Parathyroid adenoma (tissue), 2 donors: ENCODE data around the gene ANKS4B.
A peak's percentile ranks its signal among the peaks of the same experiment; 100 is the strongest.
"Not testable (repeated sequence)": the region's sequence is repeated elsewhere in the genome, so short reads cannot be mapped to it uniquely, and the experiment has no call there.

ENCODE experiments used
- H2AFZ ChIP-seq: fragments of 300-600 bp; sonication (generic); one replicate; pipeline ENCODE4 v1.7.0; 2017; ENCODE audit warnings: antibody characterized with exemption, mild to moderate bottlenecking
- H3K27ac ChIP-seq: fragments of 300-600 bp; sonication (generic); one replicate; pipeline ENCODE4 v1.7.0; 2017
- H3K27me3 ChIP-seq: fragments of 300-600 bp; sonication (generic); one replicate; pipeline ENCODE4 v1.7.0; 2017; ENCODE audit warnings: low read length; ENCODE audit not compliant: control insufficient read depth, insufficient read depth
- H3K36me3 ChIP-seq: fragments of 300-600 bp; sonication (generic); one replicate; pipeline ENCODE4 v1.7.0; 2017; ENCODE audit warnings: low read length; ENCODE audit not compliant: control insufficient read depth, insufficient read depth
- H3K4me1 ChIP-seq: fragments of 300-600 bp; sonication (generic); one replicate; pipeline ENCODE4 v1.7.0; 2017; ENCODE audit warnings: control low read depth
- H3K4me2 ChIP-seq: fragments of 300-600 bp; sonication (generic); one replicate; pipeline ENCODE4 v1.7.0; 2017; ENCODE audit warnings: low read length
- H3K4me3 ChIP-seq: fragments of 300-600 bp; sonication (generic); one replicate; pipeline ENCODE4 v1.7.0; 2017; ENCODE audit warnings: low read depth, low read length
- H3K79me2 ChIP-seq: fragments of 300-600 bp; sonication (generic); one replicate; pipeline ENCODE4 v1.7.0; 2017; ENCODE audit warnings: control low read depth
- H3K9ac ChIP-seq: fragments of 300-600 bp; sonication (generic); one replicate; pipeline ENCODE4 v1.7.0; 2017; ENCODE audit warnings: mild to moderate bottlenecking
- H3K9me3 ChIP-seq: fragments of 300-600 bp; sonication (generic); one replicate; pipeline ENCODE4 v1.7.0; 2017; ENCODE audit warnings: low read length; ENCODE audit not compliant: control insufficient read depth
- TF ChIP-seq, protein P1 (sequence below): fragments of 300-600 bp; sonication (generic); IDR thresholded peaks from one replicate; pipeline ENCODE4 v1.7.0; 2017; ENCODE audit warnings: antibody characterized with exemption, mild to moderate bottlenecking
- donor health status: primary hyperparathyroidism.

The ANKS4B gene

DNA sequence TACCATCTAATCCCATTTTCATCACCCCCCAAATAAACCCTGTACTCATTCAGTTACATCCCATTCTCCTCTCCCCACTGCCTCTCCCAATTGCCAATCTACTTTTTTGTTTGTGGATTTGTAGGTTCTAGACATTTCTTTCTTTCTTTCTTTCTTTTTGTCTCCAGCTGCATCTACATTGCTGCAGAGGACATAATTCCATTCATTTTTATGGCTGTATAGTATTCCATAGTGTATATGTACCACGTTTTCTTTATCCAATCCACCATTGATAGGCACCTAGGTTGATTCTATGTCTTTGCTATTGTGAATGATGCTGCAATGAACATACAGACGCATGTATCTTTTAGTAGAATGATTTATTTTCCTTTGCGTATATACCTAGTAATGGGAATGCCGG is 50.9 kb downstream of the ANKS4B start:
- Histone ChIP-seq H3K79me2 (no peaks in the 10 kb centered on the region), H3K27me3 (no peaks in the 10 kb centered on the region), H3K9me3 (no peaks in the 10 kb centered on the region), H3K9ac (no peak overlapping the region), H3K27ac (no peak overlapping the region), H3K36me3 (no peaks in the 10 kb centered on the region), H3K4me3 (peak overlapping the region; percentile 46), H2AFZ (no peak overlapping the region), H3K4me1 (no peaks in the 10 kb centered on the region), H3K4me2 (peak overlapping the region; percentile 85)
- TF ChIP-seq, protein P1, sequence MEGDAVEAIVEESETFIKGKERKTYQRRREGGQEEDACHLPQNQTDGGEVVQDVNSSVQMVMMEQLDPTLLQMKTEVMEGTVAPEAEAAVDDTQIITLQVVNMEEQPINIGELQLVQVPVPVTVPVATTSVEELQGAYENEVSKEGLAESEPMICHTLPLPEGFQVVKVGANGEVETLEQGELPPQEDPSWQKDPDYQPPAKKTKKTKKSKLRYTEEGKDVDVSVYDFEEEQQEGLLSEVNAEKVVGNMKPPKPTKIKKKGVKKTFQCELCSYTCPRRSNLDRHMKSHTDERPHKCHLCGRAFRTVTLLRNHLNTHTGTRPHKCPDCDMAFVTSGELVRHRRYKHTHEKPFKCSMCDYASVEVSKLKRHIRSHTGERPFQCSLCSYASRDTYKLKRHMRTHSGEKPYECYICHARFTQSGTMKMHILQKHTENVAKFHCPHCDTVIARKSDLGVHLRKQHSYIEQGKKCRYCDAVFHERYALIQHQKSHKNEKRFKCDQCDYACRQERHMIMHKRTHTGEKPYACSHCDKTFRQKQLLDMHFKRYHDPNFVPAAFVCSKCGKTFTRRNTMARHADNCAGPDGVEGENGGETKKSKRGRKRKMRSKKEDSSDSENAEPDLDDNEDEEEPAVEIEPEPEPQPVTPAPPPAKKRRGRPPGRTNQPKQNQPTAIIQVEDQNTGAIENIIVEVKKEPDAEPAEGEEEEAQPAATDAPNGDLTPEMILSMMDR: no peak

DNA sequence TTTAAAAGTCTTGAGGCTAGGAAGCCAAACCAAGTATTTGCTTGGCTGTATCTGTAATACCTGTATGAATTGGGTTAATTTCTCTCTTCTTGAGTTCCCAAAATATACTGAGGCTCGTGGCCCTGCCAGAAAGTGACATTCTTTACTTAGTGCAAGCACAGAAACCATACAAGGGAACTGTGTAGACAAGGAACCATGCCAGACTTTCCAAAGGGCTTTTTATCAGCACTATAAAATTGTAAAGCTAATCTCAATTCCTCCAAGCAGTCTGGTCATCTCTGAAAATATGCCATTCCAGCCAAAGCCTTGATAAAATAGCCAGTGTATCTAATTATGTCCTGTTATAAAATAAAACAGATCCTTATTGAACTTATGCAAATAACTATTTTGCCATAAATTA is 51.8 kb downstream of the ANKS4B start:
- no peaks in the 10 kb centered on the region for H3K36me3 ChIP-seq
- H3K9me3 ChIP-seq: no peaks in the 10 kb centered on the region
- H3K9ac ChIP-seq: no peak overlapping the region
- no peaks in the 10 kb centered on the region for H3K27me3 ChIP-seq
- no peak overlapping the region for H3K4me3 ChIP-seq
- no peaks in the 10 kb centered on the region for H3K79me2 ChIP-seq
- no peak overlapping the region for H3K4me2 ChIP-seq
- no peaks in the 10 kb centered on the region for H3K4me1 ChIP-seq
- TF ChIP-seq, protein P1: no peak
- no peak overlapping the region for H2AFZ ChIP-seq
- H3K27ac ChIP-seq: no peak overlapping the region

DNA sequence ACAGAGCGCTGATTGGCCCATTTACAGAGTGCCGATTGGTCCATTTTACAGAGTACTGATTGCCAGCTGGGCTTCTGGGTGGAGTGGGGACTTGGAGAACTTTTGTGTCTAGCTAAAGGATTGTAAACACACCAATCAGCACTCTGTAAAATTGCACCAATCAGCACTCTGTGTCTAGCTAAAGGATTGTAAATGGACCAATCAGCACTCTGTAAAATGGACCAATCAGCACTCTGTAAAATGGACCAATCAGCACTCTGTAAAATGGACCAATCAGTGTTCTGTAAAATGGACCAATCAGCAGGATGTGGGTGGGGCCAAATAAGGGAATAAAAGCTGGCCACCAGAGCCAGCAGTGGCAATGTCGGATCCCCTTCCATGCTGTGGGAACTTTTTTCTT is 56.3 kb downstream of the ANKS4B start:
- H3K27me3 ChIP-seq, H2AFZ ChIP-seq, H3K4me3 ChIP-seq, H3K4me2 ChIP-seq, H3K27ac ChIP-seq, H3K4me1 ChIP-seq, H3K9ac ChIP-seq, H3K79me2 ChIP-seq, H3K9me3 ChIP-seq, H3K36me3 ChIP-seq: not testable (repeated sequence)

DNA sequence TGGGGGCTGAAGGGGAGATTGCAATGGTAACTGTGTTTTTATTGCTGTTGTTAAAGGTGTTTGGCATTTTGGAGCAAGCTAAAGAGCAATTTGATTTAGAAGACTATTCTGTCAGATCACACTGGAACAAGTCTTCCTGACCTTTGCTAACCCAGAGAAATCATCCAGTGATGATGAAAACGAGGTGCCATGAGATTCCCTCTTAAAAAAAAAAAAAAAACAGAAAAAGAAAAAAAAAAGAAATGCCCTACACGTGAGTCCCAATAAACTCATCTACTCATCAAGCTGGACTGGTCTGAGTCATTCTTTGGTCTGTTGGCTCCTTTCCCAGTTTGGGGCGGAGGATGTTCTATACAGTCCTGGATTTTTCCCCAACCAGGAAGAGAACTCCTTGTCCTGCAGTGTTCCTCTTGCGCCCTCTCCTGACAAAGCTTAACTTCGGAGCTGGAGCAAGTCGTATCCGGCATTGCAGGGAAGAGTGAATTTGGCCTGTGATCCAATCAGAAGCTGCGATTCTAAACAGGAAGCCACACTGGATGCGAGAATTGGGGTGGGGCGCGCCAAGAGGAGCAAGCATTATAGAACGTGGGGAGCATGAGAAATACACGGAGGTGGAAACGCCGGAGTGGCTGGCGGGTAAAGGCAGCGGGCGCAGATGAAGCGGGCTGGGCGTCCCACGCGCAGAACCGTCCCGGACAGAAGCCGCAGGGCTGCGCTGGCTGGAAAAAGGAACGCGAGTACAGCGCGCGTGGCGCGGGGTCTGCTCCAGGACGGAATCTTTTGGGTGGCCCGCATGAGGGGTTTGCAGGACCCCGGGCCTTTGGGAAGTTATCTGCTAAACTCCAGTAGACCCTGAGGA is 67.0 kb downstream of the ANKS4B start:
- H3K9ac ChIP-seq: no peak overlapping the region

GRCh38 chr16:21301168-21301894 is 67.8 kb downstream of the ANKS4B start:
- Histone ChIP-seq H3K36me3 (no peaks in the 10 kb centered on the region), H3K4me1 (peaks cover 9% of the 10 kb centered on the region), H2AFZ (peak overlapping the region; percentile 78), H3K9me3 (no peaks in the 10 kb centered on the region), H3K4me2 (peak overlapping the region; percentile 69), H3K27ac (peak overlapping the region; percentile 30), H3K9ac (no peak overlapping the region), H3K79me2 (no peaks in the 10 kb centered on the region), H3K27me3 (no peaks in the 10 kb centered on the region), H3K4me3 (peak overlapping the region; percentile 80)
- TF ChIP-seq, protein P1: no peak

More for the DNA sequence above, 67.0 kb downstream of the ANKS4B start:
- peaks cover 9% of the 10 kb centered on the region for H3K4me1 ChIP-seq
- H3K79me2 ChIP-seq: no peaks in the 10 kb centered on the region
- H3K27me3 ChIP-seq: no peaks in the 10 kb centered on the region
- H2AFZ ChIP-seq: peak overlapping the region; percentile 78
- TF ChIP-seq, protein P1: peak; percentile 92
- peak overlapping the region; percentile 80 for H3K4me3 ChIP-seq
- peak overlapping the region; percentile 69 for H3K4me2 ChIP-seq
- no peaks in the 10 kb centered on the region for H3K9me3 ChIP-seq
- H3K27ac ChIP-seq: peak overlapping the region; percentile 30
- no peaks in the 10 kb centered on the region for H3K36me3 ChIP-seq
